NCI-H345 (cell line): ENCODE data around the gene RSRC1.
A peak's percentile ranks its signal among the peaks of the same experiment; 100 is the strongest.
"Not testable (repeated sequence)": the region's sequence is repeated elsewhere in the genome, so short reads cannot be mapped to it uniquely, and the experiment has no call there.

Source experiments
- DNase-seq: peaks from one replicate; lab custom pipeline; 2025; lab: John Stamatoyannopoulos, UW

RSRC1 gene, protein sequence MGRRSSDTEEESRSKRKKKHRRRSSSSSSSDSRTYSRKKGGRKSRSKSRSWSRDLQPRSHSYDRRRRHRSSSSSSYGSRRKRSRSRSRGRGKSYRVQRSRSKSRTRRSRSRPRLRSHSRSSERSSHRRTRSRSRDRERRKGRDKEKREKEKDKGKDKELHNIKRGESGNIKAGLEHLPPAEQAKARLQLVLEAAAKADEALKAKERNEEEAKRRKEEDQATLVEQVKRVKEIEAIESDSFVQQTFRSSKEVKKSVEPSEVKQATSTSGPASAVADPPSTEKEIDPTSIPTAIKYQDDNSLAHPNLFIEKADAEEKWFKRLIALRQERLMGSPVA

DNA sequence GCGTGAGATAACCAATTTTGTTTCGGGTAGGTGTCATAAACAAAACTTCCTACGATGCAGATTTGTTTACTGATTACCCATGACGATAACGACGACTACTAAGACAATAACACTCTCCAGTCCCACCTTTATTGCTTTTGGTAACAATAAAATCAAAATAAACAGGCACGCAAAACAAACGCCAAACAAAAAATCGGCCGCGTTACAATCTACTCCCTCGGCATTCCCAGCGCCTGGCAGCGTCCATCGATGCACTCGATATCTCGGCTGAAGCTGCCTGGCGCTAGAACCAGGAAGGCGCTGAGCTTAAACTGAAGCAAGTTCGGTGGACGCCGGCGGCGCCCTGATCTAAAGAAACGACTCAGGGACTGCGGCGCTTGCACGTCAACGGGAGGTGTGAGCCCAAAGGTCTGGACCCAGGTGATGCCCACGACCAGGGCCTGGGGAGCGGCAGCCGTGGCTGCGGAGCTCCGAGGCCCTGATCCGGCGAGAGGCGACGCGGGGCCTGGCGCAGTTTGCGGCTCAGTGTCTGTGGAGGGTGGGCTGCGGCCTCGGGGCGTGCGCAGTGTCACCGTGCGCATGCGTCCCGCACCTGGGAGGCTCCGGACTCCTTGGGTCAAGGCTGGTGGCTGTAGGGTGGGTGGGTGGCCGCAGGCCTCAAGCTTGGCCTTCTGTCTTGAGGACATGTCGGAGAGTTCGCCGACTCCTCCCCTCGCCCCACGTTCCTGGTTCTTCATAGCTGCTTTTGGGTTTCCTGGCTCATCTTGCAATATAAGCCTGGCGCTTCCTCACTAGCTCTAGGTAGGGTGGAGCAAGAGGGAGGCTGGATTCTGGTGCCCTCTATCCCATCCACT, at the start of gene RSRC1:
Gene RSRC1, plus strand, starts transcription at position 286 of the 854 bp plus-strand sequence. CDS start 12,016 bp downstream, outside the sequence.
- peak; percentile 83 for DNase-seq

DNA sequence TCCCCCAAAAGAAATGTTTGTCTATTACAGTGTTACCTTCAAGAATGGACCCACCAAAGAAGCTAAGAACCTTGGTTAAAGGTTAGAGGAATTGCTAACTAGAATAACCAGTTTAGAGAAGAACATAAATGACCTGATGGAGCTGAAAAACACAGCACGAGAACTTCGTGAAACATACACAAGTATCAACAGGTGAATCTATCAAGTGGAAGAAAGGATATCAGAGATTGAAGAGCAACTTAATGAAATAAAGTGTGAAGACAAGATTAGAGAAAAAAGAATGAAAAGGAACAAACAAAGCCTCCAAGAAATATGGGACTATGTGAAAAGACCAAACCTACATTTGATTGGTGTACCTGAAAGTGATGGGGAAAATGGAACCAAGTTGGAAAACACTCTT, 44.3 kb upstream of the RSRC1 start:
- not testable (repeated sequence) for DNase-seq

DNA sequence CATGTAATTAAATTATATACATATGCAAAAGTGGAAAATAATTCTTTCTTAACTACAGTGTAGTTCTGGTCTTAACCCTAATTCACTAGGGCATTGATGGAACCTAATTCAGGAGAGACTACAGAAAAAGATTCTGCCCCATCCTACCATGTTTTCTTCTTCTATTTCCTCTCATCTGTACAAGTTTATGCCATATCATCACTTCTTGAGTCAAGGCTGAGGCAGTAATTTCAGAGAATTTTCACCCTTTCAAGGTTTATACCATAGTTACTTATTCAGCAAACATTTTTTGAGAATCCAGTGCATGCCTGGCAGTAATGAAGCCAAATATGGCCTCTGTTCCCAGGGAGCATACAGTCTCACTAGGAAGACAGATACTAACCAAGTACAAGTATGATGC, 37.1 kb upstream of the RSRC1 start:
- no peak for DNase-seq

DNA sequence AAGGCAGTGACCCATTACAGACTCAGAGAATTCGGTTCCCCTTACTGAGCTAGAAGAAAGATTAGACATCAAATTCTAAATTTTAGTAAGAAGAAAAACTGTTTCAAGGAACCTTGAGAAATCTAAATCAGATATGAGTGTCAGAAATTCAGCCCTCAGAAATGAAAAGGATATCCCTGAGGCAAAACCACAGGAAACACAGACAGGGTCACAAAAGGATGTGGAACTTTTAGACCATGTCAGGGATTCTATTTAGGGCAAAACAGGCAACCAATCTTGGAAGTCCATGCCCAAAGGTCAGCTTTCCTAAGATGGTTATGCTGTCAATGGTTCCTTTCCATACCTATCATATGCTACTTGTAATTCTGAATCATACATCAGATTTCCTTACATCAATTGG, 35.3 kb upstream of the RSRC1 start:
- no peak for DNase-seq

DNA sequence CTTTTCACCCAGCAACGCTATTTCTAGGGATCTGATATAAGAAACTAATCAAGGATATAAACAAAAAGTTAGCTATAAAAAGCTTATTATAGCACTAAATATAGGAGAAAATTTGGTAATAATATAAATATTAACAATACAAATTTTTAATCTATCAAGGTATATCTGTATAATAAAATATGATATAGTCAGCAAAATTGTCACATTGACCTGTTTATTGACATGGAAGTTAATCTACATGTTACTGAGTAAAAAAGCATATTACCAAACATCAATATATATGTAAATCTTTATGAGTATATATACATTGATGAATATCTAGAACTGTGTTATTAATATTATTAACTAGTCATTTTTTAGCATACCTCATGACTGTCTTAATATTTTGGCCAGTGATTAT, 30.3 kb upstream of the RSRC1 start:
- no peak for DNase-seq

DNA sequence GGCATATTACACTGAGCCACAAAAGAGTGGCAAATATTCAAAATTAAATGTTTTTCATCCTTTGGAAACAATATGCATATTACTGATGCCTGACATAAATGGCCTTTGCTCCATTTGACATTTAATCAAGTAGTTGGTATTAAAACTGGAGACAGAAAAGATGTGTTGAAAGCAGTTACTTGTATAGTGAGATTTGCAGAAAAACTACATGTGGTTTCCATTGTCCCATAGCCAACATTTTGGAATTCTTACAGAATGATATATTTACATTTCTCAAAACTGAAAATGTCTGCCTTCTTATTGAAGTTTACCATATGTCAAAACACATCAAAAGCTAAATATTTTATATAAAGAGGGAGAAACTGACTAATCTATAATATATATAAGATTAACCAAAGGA, 25.2 kb upstream of the RSRC1 start:
- no peak for DNase-seq

DNA sequence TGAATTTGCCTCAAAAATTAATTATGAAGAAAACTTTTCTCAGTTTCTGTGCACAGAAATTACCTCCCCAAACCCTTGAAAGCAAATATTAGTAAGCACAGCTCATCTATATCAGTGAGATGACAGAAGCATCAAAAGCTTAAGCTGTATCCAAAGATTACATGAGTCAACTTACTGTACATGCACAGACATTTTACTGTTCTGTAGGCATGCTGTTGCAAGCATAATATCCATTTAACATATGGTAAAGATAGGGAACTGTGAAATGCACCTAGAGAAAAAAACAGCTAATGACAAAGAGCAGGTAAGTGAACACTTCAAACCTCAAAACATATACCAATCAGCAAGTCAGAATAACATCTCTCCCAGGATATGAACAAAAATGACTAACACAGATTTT, 24.5 kb upstream of the RSRC1 start:
- no peak for DNase-seq

DNA sequence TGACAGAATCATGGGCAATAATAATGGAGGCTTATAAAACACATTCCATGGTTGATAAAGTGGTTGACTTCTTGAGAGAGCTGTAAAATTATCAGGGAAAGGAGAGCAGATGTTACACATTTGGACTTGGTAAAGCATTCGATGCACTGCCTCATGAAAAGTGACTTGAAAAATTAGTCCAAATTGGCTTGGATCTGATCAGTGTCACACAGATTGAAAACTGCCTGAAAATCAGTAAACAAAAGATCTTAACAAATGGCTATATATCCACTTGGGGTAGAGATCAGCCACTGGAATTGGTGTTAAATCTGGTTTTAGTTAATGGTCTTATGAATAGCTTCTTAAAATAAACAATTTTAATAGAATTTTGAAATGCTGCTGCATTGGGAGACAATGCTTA, 24.0 kb upstream of the RSRC1 start:
- DNase-seq, result no peak

DNA sequence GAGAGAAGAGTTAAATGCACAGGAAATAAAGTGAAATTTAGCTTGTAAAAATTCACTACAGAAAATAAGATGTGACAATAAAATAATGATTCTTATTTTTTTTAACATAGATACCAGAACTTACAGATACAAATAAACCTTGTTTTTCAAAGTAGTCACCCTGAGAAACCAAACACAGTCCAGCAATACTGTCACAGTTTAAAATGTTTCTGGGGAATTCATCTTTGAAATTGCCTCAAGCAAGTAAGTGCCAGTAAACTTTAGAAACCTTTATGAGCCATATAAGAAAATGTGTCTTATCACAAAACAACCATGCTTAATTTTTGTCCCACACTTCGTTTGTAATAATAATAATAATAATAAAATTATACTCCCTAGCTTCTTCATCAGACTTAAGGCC, 23.5 kb upstream of the RSRC1 start:
- no peak for DNase-seq

DNA sequence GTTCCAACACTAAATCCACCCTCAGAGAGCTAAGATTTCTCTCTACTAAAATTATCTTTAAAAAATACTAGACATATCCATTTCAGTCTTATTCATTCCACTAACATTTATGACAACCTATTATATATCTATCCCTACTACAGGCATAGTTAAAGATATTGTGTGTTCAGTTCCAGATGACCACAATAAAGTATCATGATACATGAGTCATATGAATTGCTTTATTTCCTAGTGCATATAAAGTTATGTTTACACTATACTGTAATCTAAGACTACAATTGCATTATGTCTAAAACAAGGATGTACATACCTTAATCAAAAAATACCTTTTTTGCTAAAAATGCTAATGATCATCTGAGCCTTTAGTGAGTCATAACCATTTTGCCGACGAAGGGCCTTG, 23.1 kb upstream of the RSRC1 start:
- no peak for DNase-seq

DNA sequence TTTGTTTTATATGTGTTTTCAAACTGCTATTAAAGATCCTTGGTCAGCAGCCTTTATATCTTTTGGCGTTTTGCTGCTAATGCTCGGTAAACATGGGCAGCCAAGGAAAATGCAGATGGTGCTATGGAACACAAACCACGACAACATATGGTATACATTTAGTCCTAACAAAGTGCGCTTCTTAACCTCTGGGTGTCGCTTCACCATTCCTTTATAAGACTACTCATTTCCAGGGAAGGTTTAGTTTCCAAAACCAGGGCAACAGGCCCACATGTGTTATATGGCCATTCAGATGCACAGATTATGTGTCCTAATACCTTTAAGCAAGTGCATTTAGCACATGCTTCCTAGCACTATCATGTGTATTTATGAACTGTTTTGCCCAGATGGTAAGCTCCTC, 18.4 kb upstream of the RSRC1 start:
- DNase-seq, result no peak

DNA sequence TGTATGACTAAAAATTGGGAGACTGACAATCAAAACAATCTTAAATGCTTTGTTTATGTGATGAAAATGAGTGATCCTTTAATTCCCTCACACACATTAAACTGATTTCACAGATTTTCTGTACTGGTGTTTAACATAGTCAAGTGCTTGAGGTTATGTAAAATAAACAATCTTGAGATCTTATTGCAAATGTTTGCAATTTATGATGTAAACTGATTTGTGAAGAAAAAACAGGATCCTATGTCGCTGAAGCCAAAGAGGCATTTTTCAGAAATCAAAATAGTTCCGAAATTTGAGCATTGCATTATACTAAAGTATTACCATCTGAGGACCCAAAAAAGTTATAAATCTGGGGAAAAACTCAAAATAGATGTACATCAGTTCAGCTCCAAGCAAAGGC, 16.4 kb upstream of the RSRC1 start:
- no peak for DNase-seq

DNA sequence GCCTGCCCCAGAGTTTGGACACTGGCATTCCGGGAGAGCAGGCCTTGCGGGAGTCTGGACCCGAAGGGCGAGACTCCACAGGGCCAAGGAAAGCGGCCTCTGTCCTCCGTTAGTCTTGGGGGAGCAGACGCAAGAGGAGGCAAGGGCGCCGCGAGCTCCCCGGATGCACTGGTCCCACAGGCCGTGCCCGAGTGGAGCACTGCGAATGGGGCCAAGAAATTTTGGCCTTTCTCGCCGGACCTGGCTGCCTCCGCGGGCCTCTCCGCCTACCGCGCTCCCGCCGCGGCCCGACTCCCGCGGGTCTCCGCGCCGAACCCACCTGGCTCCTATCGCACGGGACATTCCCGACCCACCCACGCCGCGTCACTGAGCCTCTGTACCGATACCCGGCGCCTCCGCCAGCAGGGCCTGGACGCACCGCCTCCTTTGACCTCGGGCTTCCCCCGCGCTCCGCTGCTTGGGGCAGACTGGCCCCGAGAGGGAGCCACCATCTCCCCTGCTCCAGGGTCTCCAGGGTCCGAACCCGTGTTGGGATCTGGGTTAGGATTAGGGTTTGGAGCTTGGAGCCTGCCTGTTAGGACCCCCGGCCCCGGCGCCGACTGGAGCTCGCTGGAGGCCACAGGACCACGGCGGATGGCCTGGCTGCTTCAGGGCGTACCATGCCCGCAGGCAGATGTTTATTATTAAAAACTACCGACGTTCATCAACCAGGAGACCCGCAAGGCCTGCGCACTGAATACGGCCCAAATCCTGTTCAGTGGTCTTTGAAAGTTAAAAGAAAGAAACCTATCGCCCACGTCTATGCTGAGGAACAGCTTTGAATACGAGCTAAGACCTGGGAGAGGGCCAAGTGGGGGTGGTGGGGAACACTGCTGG, 15.4 kb upstream of the RSRC1 start:
- no peak for DNase-seq

DNA sequence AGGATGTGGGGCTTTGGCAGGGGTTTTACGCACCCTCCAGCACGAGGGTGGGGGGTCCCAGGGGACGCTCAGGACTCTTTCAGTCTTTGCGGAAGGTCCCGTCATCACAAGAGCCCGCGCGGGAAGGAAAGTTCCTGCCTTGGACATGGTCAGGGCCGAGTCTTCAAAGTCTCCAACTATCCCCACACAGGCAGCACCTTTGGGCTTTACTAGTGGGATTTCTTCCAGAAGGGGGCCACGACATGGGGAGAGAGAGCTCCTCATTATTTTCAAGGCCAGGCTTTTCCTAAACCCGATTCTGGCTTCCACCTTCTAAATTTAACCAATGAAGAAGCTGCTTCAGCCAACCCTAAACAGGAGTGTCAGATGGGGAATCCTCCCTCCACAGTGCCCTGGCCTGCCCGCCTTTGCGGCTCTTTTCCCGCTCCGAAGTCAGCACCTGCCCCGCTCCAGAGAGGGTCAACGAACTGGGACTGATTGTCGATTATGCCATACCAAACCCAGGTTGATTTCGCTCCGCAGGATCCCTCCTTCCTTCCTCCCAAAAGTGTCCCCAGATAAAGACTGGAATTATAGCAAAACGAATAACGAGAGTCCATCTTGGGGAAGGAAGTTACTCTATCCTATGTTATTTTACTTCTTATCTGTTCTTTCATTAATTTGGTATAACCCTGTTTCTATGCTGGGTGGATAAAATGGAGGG, 14.6 kb upstream of the RSRC1 start:
- no peak for DNase-seq

DNA sequence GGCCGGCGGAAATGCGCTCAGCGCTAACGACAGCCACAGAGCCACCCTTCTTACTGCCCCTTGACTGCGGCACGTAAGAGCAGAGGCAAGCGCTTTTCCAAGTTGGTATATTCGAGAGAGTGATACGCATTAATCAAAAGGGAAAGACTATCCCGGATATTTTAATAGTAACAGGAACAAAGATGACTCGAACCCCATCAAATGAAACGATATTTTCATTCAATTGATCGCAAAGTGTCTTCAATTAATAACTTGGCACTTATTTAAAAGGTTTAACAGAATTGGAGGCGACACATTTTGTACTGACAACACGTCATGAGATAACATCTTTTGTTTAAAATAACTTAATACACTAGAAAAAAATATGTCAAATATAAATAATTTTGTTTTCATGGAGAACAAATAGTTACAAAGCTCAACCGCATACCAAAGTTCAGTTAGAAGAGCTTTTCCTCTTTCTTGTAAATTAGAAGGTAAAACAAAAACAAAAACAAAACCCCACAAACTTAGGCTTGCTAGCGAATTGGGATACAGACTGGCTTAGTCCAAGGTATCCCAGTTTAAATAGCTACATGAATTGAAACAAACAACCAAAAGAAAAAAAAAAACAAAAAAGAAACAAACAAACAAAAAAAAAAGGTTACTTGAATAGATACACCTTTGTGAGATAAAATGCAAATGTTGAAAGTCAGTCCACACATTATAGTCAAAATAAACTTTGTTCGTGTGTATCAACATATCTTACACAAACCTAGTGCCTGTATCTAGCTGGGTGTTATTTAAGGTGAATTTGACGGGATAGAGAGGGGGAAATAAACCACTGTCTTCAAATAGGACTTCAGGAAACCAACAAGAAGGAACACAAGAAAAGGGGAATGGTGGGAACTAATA, 13.8 kb upstream of the RSRC1 start:
- DNase-seq, result no peak

DNA sequence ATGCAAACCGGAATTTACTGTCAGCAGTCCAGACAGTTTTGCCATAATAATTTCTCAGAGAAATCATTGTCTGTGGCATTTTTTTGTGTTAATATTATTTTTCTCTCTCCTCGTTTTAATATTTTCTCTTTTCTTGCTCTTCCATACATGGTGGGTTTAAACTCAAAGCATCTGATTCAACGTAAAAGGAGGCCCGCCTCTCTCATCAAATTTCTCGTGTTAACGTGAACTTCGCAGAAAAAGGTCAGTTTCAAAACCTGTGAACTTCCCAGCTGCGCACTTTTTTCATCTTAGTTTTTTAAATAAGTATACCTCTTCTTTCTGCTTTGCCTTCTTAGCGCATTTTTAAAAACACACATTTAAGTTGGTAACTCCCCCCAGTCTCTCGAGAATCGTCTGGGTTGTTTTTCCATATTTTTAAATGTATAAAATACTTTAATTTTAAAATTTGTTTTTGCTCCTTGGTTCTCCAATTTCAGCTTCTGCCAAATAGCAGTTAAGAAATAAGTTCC, 12.8 kb upstream of the RSRC1 start:
- no peak for DNase-seq

DNA sequence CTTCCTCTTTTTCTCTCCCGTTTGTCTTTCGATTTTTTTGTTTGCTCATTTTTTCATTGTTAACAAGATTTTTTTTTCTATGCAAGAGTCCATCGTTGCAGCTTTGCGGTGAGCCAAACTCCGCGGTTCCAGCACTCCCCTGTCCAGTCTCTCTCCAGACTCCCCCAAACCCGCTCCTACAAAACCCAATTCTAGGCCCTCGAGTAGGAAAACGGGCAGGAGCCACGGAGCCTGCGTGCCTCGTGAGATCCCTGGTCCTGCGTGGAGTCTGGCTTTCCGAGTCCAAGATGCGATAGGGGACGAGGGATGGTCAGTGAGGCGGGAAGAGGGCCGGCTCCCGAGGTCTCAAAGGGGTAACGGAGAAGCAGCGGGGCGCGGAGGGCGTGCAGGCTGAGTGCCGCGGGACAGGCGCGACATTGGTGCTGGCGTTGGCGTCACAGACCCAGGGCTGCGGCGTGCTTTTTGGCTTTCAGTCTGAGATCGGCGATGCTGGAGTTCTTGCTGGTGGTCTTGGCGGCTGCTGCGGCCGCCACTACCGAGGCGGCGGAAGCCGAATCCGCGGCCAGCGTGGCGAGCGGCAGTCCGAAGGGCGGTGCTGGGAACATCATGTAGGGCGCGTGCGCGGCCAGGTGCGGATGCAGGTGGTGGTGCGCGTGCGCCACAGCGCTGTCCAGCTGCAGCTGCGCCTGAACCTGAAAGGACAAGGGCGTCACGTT, 12.1 kb upstream of the RSRC1 start:
- peak; percentile 75 for DNase-seq

DNA sequence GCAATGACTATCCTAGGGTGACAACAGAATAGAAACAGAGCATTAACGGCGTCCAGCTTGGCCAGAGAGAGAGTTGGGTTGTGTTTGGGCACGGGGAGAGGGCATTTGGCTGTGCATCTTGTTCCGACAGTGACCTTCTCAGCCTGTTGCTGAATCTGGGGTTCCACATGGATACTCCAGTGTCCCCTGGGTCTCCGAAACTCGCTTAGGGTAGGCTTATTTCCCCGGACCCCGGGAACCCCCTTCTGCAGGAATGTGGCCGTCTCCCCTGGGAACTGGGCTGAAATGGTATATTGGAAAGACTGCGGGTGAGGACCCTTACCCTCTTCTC, 11.6 kb upstream of the RSRC1 start:
- no peak for DNase-seq

DNA sequence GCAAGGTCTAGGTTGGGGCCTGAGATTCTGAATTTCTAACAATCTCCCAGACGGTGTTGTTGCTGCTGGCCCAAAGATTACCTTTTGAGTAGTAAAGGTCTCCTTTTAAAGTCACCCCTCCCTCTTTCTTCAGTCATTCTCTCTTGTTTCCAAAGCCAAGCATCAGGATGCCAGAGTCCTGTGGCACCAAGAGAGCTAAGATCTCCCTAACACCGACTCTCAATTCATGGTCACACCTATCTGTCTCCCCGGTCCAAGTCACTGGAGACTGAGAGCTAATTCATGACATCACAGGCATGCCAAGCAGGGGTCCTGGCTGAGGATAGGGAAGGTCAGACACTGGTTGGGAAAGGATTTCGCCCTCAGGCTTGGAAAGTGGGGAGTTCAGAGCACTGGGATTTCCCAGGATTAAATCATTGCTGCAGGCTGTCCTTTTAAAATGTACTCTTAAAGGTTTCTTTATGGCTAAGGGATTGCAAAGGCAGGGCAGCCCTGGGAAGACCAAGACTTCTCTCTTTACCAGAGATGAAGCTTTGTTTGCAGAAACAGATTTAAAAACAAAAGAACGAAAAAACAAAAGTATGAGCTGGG, 11.0 kb upstream of the RSRC1 start:
- DNase-seq, result no peak

DNA sequence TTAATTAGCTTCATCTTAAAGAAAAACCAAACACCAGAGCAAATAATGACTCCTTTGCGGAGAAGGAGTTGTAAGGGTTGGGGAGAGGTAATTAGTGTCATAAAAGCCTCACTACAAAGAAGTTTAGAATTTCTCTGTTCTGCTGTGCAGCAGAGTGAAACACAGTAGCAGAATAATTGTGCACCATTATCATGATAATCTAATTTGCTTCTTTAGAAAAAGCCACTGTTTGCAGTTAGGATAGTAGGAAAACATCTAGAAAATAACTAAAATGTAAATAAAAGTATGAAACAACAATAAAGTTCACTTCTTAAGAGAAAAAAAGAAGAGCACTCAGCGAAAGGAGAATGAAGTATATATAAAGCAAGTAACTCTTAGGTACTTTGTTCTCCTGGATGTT, 9.2 kb upstream of the RSRC1 start:
- no peak for DNase-seq
